Measurements from ENCODE around the gene CSNK1G2.

- TF ChIP-seq CTCF (IDR thresholded peaks at IDR 0.05; ENCODE audit: low read length) = no peak
- no peak for TF ChIP-seq EZH2 (optimal IDR thresholded peaks at IDR 0.05; ENCODE audit: low read depth, low read length)
These were observed 15.4 kb upstream of the CSNK1G2 start for GRCh38 chr19:1925544-1925943.

All from MM.1S (cell line).